ENCODE measurements around the gene ZNF609.

DNA sequence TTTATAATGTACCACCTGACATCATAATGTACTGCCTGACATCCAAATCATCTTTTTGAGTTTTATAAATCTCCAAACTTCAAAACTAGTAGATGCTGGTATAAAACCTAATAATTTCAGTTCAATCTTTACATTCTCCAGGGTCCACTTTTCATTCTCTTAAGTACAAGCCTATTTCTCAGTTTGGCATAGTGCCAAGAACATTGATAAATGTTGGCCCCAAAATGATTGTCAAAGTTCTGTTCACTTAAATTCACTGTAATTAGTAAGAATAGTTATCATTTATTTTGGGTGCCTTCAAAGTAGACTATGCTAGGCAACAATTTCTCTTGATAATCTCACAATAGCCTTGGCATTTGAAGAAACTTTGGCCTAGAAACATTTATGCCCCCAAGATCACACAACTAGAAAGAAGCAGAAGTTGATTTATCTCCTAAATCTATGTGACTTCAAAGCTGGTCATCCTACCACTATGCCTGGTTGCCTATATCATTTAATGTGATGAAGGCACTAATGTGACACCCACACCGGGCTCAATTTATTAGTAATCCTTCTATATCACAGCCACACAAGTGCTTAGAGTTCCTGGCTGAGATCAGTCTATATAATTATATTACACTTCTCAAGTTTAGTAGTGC, 101.7 kb downstream of the ZNF609 start:
- TF ChIP-seq EZH2 (IDR thresholded peaks at IDR 0.05) (no peak), POLR2AphosphoS5 (IDR thresholded peaks at IDR 0.05; ENCODE audit: borderline replicate concordance, low read depth, low read length) (no peak), FOXP2 (optimal IDR thresholded peaks at IDR 0.05; ENCODE audit: control extremely low read depth, extremely low read length, insufficient read depth) (no peak)

Data from SK-N-MC (cell line).